Measurements from ENCODE around the gene UPK3A.

DNA sequence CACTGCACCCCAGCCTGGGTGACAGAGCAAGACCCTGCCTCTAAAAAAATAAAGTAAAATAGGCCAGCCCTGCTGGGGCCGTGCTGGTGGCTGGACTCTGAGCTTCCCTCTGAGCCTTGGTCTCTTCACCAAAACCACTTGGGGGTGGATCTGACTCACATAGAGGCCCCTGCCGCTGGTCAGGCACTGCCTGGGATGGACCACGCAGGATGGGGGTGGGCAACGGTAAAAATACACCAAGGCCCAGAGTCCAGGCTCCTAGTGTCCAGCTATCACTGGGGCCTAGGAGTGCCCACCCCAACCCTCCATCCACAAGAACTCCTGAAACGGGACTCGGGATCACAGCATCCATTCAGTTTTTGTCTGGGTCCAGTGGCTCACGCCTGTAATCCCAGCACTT, 12.3 kb upstream of the UPK3A start:
- TF ChIP-seq, protein P1, sequence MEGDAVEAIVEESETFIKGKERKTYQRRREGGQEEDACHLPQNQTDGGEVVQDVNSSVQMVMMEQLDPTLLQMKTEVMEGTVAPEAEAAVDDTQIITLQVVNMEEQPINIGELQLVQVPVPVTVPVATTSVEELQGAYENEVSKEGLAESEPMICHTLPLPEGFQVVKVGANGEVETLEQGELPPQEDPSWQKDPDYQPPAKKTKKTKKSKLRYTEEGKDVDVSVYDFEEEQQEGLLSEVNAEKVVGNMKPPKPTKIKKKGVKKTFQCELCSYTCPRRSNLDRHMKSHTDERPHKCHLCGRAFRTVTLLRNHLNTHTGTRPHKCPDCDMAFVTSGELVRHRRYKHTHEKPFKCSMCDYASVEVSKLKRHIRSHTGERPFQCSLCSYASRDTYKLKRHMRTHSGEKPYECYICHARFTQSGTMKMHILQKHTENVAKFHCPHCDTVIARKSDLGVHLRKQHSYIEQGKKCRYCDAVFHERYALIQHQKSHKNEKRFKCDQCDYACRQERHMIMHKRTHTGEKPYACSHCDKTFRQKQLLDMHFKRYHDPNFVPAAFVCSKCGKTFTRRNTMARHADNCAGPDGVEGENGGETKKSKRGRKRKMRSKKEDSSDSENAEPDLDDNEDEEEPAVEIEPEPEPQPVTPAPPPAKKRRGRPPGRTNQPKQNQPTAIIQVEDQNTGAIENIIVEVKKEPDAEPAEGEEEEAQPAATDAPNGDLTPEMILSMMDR (IDR thresholded peaks at IDR 0.05; ENCODE audit: borderline replicate concordance, extremely low read depth, low read length, poor library complexity, severe bottlenecking) = no peak
- TF ChIP-seq EZH2 (IDR thresholded peaks at IDR 0.05; ENCODE audit: borderline replicate concordance, low read depth, low read length, severe bottlenecking) = no peak

Measured in DND-41 (cell line).